Raji (cell line): ENCODE measurements around the gene SORCS2.

Experiments
- POLR2A ChIP-seq: IDR thresholded peaks from 2 replicates; pipeline ENCODE4 v1.6.1; 2011; ENCODE audit warnings: low read depth, low read length, control low read depth; ENCODE audit not compliant: insufficient read depth

Gene SORCS2

DNA sequence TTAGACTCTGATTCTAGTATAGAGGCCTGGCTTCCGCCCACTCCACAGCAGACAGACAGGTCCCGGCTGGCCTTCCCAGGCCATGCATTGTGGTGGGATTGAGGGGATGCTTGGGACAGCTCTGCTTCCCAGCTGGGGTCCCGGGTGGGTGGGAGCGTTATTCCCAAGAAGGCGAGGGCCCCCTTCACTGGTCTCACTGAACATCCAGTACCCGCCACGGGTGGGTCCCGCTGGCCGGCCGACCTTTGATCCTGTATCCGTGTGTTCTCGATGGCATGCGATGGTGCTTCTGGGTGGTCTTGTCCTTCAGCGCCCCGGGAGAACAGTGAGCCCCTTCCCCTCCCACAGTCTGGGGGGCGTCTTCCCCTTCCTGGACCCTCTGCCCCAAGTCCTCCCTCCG lies 515.9 kb downstream of the SORCS2 start:
- TF ChIP-seq POLR2A = no peak

DNA sequence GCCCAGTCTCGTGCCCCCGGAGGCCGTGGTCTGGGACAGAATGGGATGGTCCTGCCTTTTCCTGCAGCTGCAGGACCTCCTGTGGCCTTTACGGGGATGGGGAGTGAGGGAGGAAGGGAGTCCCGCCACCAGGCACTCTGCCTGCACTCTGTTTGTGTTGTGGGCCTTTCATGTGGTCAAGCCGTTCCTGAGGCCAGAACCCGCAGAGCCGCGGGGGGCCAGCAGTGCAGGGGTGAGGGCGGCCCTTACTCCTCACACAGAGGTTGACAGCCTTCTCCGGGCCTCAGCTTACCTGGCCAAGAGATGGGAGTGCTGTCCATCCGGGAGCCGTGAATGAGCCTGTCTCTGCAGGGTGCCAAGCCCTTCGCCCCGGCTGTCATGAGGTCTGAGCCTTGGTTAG lies 516.6 kb downstream of the SORCS2 start:
- TF ChIP-seq POLR2A = no peak

DNA sequence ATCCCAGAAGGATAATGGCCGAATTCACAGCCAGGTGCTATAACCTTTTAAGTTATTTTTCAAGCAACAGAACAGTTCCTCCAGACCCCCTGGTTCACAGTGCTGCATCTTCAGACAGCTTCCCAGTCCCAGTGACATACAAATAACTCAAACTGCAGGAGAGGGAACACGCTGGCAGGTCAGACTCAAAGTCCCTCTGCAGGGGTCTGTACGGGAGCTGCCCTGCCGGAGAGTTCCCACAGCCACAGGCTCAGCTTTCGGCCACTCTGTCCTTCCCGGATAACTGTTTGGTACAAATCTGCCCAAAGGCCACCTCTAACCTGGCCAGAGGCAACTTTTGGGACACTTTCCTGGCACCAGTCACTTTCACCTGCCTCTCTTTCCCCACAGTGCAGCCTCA lies 517.1 kb downstream of the SORCS2 start:
- TF ChIP-seq POLR2A = no peak

- no peak for TF ChIP-seq POLR2A
These were observed 517.8 kb downstream of the SORCS2 start for GRCh38 chr4:7710126-7710525.

DNA sequence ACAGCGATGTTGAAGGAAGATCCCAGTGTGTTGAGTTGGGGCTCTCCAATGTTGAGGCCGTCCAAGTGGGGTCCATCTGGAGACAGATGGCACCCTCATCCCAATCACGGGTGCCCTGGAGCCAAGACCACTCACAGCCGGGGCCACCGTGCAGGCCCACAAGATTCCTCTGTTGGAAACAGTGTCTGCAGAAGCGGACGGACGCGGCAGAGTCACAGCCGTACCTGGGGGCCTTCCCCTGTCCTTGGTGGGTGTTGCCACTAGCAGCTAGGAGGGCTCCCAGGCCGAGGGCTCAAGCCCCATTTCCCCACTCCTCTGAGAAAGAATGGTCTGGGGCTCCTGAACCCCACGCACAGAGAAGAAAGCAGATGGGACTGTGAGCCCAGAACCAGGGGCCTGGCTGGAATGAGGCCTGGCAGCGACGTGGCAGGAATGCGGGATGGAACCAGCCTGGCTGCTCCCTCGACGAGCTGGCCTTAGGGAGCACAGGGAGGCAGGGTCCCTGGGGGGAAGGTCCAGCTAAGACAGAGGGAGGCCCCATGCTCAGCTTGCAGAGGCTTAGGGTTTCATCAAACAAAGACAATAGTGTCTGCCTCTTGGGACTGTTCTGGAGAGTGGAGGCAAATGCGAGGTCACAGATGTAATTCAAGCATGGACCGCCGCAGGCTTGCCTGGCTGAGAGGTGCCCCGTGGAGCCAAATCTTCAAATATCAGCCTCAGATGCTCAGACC lies 518.4 kb downstream of the SORCS2 start:
- TF ChIP-seq POLR2A = no peak

- no peak for TF ChIP-seq POLR2A
These were observed 519.1 kb downstream of the SORCS2 start for GRCh38 chr4:7711307-7711963.

GRCh38 chr4:7712021-7712671 lies 519.8 kb downstream of the SORCS2 start:
- TF ChIP-seq POLR2A = no peak

DNA sequence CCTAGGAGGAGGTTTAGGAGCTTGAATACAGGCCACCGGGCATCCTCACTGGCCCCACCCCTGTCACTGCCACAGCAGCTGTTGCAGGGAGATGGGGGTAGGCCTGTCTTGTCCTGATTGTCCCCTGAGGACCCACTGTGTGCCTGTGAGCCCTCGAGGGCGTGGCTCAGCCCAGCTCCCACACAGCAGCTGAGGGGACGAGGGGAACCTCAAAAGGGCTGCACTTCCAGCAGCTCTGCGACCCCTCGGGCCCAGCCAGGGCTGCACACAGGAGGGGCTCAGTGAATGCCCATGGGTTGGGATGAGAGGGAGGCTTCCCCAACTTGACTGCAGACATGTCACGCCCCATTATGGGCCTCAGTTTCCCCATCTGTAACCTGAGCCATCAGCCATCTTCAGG lies 521.4 kb downstream of the SORCS2 start:
- TF ChIP-seq POLR2A = no peak

- TF ChIP-seq POLR2A = no peak
These were observed 521.8 kb downstream of the SORCS2 start for GRCh38 chr4:7714176-7714575.

- no peak for TF ChIP-seq POLR2A
These were observed 522.4 kb downstream of the SORCS2 start for GRCh38 chr4:7714738-7715137.

GRCh38 chr4:7715271-7716009 lies 523.1 kb downstream of the SORCS2 start:
- TF ChIP-seq POLR2A = no peak

DNA sequence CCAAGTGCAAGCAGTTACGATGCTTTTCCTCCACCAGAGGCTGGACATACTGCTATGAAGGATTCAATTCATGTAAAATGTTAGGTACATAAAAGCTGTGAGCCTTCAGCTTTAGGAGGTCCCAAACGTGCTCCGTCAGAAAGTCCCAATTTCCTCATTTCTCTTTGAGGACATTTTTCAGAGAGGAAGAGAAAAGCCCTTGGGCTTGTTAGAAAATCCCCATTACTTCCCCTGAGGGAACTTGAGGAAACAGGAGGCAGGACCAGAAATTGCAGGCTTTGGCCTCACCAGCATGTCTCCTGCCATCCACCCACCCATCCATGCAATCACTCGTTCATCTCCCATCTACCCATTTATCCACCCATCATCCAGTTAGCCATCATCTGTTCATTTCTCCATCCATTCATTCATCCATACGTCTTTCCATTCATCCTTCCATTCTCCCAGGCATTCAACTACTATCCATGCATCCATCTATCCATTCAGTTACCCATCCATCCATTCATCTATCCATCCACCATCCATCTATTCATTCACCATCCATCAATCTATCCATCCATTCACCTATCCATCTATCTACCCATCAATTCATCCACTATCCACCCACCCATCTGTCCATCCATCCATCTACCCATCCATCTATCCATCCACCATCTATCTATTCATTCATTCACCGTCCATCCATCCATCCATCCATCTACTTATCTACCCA lies 523.8 kb downstream of the SORCS2 start:
- TF ChIP-seq POLR2A = no peak

- TF ChIP-seq POLR2A = no peak
These were observed 524.8 kb downstream of the SORCS2 start for GRCh38 chr4:7717161-7717560.

GRCh38 chr4:7717946-7718490 lies 525.7 kb downstream of the SORCS2 start:
- TF ChIP-seq POLR2A = no peak

- no peak for TF ChIP-seq POLR2A
These were observed 527.2 kb downstream of the SORCS2 start for GRCh38 chr4:7719354-7720174.
